HEK293T (cell line): Measurements from ENCODE around the gene ASXL1.

Experiments used
- BHLHE40 ChIP-seq: fragments of 450-650 bp; IDR thresholded peaks from 2 replicates; pipeline ENCODE4 v1.6.1; 2016; ENCODE audit warnings: mild to moderate bottlenecking, moderate library complexity, borderline replicate concordance
- FOXM1 ChIP-seq: fragments of 450-650 bp; IDR thresholded peaks from 2 replicates; pipeline ENCODE4 v1.6.1; 2017; ENCODE audit warnings: mild to moderate bottlenecking, borderline replicate concordance
- NFRKB ChIP-seq: fragments of 450-650 bp; IDR thresholded peaks from 2 replicates; pipeline ENCODE4 v1.6.1; 2016; ENCODE audit warnings: mild to moderate bottlenecking, moderate library complexity
- SP1 ChIP-seq: fragments of 450-650 bp; IDR thresholded peaks from 2 replicates; pipeline ENCODE4 v1.6.1; 2017
- TARDBP ChIP-seq: fragments of 450-650 bp; IDR thresholded peaks from 2 replicates; pipeline ENCODE4 v1.6.1; 2016

GRCh38 chr20:32485770-32486478 is 127.8 kb downstream of the ASXL1 start:
- TF ChIP-seq TARDBP: no peak
- TF ChIP-seq BHLHE40: no peak
- TF ChIP-seq SP1: no peak
- TF ChIP-seq NFRKB: no peak
- no peak for TF ChIP-seq FOXM1
